Progenitor cell of endocrine pancreas (in vitro differentiated cells): ENCODE data around the gene ATAD3B. TPM values are rescaled to one million over a fixed set of nuclear protein-coding genes. Genes with fewer than 3 reads are reported as not detected.
"Not testable (repeated sequence)": the region's sequence is repeated elsewhere in the genome, so short reads cannot be mapped to it uniquely, and the experiment has no call there.

ENCODE experiments used
- DNase-seq: peaks from one replicate; pipeline ENCODE4 v3.0.0; 2021; ENCODE audit warnings: low spot score; ENCODE audit not compliant: unreplicated experiment
- H3K27ac Mint-ChIP-seq: 2 replicates; pipeline ENCODE4 v1.8.0; 2021; ENCODE audit warnings: mild to moderate bottlenecking, moderate library complexity, mixed read lengths
- H3K27me3 Mint-ChIP-seq: 2 replicates; pipeline ENCODE4 v1.8.0; 2021; ENCODE audit warnings: mixed read lengths
- H3K36me3 Mint-ChIP-seq: 2 replicates; pipeline ENCODE4 v1.8.0; 2022; ENCODE audit warnings: mixed read lengths; ENCODE audit not compliant: insufficient read depth
- H3K4me1 Mint-ChIP-seq: 2 replicates; pipeline ENCODE4 v1.8.0; 2021; ENCODE audit warnings: low read depth, mixed read lengths
- H3K4me3 Mint-ChIP-seq: 2 replicates; pipeline ENCODE4 v1.8.0; 2021; ENCODE audit warnings: low read depth, mild to moderate bottlenecking, moderate library complexity, mixed read lengths
- H3K9me3 Mint-ChIP-seq: 2 replicates; pipeline ENCODE4 v1.8.0; 2021; ENCODE audit warnings: low read depth, mixed read lengths
- CTCF ChIP-seq: fragments of 200-600 bp; sonication (generic); IDR thresholded peaks from one replicate; pipeline ENCODE4 v1.5.0; 2021; ENCODE audit warnings: antibody characterized with exemption, mild to moderate bottlenecking; ENCODE audit not compliant: unreplicated experiment
- total RNA-seq: library from RNA; stranded (reverse); gene quantifications from 2 replicates; pipeline ENCODE4 v1.2.1, GENCODE V29; 2021

The ATAD3B gene
- total RNA-seq, 1 donor from 2014 or later = 36.7 TPM

GRCh38 chr1:1521331-1521730 is 49.8 kb downstream of the ATAD3B start:
- H3K36me3 Mint-ChIP-seq = peaks cover 6% of the 10 kb centered on the region
- no peaks in the 10 kb centered on the region for H3K4me1 Mint-ChIP-seq
- H3K4me3 Mint-ChIP-seq = no peak overlapping the region
- H3K27me3 Mint-ChIP-seq = no peaks in the 10 kb centered on the region
- no peak for DNase-seq
- H3K9me3 Mint-ChIP-seq = no peaks in the 10 kb centered on the region
- no peak overlapping the region for H3K27ac Mint-ChIP-seq
- TF ChIP-seq CTCF = no peak

GRCh38 chr1:1522536-1522935 is 51.0 kb downstream of the ATAD3B start:
- not testable (repeated sequence) for H3K36me3 Mint-ChIP-seq, H3K4me1 Mint-ChIP-seq, H3K27ac Mint-ChIP-seq, DNase-seq, H3K4me3 Mint-ChIP-seq, H3K9me3 Mint-ChIP-seq, H3K27me3 Mint-ChIP-seq

GRCh38 chr1:1523226-1523625 is 51.7 kb downstream of the ATAD3B start:
- not testable (repeated sequence) for H3K27me3 Mint-ChIP-seq

GRCh38 chr1:1523651-1524050 is 52.1 kb downstream of the ATAD3B start:
- not testable (repeated sequence) for DNase-seq, H3K36me3 Mint-ChIP-seq, H3K4me3 Mint-ChIP-seq, H3K9me3 Mint-ChIP-seq, H3K4me1 Mint-ChIP-seq, H3K27ac Mint-ChIP-seq, H3K27me3 Mint-ChIP-seq

More at GRCh38 chr1:1523226-1523625, 51.7 kb downstream of the ATAD3B start:
- not testable (repeated sequence) for H3K36me3 Mint-ChIP-seq, H3K4me3 Mint-ChIP-seq, H3K9me3 Mint-ChIP-seq, DNase-seq, H3K4me1 Mint-ChIP-seq, H3K27ac Mint-ChIP-seq

GRCh38 chr1:1524750-1525383 is 53.3 kb downstream of the ATAD3B start:
- H3K27me3 Mint-ChIP-seq, H3K9me3 Mint-ChIP-seq, H3K27ac Mint-ChIP-seq, H3K4me1 Mint-ChIP-seq, H3K4me3 Mint-ChIP-seq, DNase-seq, H3K36me3 Mint-ChIP-seq: not testable (repeated sequence)

- peaks cover 14% of the 10 kb centered on the region for H3K36me3 Mint-ChIP-seq
- H3K4me3 Mint-ChIP-seq, H3K27me3 Mint-ChIP-seq: not testable (repeated sequence)
Observed at GRCh38 chr1:1526476-1526875, 54.9 kb downstream of the ATAD3B start.

GRCh38 chr1:1527092-1527816 is 55.7 kb downstream of the ATAD3B start:
- no peaks in the 10 kb centered on the region for H3K27me3 Mint-ChIP-seq
- peaks cover 5% of the 10 kb centered on the region for H3K9me3 Mint-ChIP-seq
- no peak overlapping the region for H3K4me3 Mint-ChIP-seq
- no peak overlapping the region for H3K27ac Mint-ChIP-seq
- peaks cover 19% of the 10 kb centered on the region for H3K36me3 Mint-ChIP-seq
- DNase-seq = no peak
- H3K4me1 Mint-ChIP-seq = no peaks in the 10 kb centered on the region
- TF ChIP-seq CTCF = no peak

More at GRCh38 chr1:1526476-1526875, 54.9 kb downstream of the ATAD3B start:
- not testable (repeated sequence) for DNase-seq, H3K4me1 Mint-ChIP-seq, H3K9me3 Mint-ChIP-seq, H3K27ac Mint-ChIP-seq
